ENCODE measurements around the gene DCAF17. TPM values are rescaled to one million over a fixed set of nuclear protein-coding genes. Genes with fewer than 3 reads are reported as not detected.
"Not testable (repeated sequence)": the region's sequence is repeated elsewhere in the genome, so short reads cannot be mapped to it uniquely, and the experiment has no call there.

Gene DCAF17
- total RNA-seq, 6 experiments from 2014 or later = 12.8 to 17.6 (median 15.2) TPM

- no peaks in the 10 kb centered on the region for H3K27me3 Mint-ChIP-seq (ENCODE audit: insufficient read depth)
- peaks cover 35% of the 10 kb centered on the region for H3K4me1 Mint-ChIP-seq (ENCODE audit: low read depth)
- H3K9me3 Mint-ChIP-seq = no peaks in the 10 kb centered on the region
- H3K4me3 Mint-ChIP-seq = peak overlapping the region; percentile 96
- no peak for DNase-seq
- peak overlapping the region; percentile 94 for H3K27ac Mint-ChIP-seq
- TF ChIP-seq CTCF (IDR thresholded peaks at IDR 0.05) = no peak
- H3K36me3 Mint-ChIP-seq (ENCODE audit: low read depth) = peaks cover 4% of the 10 kb centered on the region; the same call in 1 of the 2 replicates
These were observed 88.7 kb downstream of the DCAF17 start for GRCh38 chr2:171522788-171523087.

GRCh38 chr2:171523088-171524017, 89.3 kb downstream of the DCAF17 start:
- TF ChIP-seq CTCF (IDR thresholded peaks at IDR 0.05) = no peak
- peak overlapping the region; percentile 96 for H3K4me3 Mint-ChIP-seq
- DNase-seq = peak; percentile 65

GRCh38 chr2:171524018-171524401, 90.0 kb downstream of the DCAF17 start:
- Mint-ChIP-seq H3K27ac (peak overlapping the region; percentile 94), H3K9me3 (no peaks in the 10 kb centered on the region), H3K36me3 (ENCODE audit: low read depth) (peaks cover 14% of the 10 kb centered on the region), H3K4me1 (ENCODE audit: low read depth) (peaks cover 36% of the 10 kb centered on the region), H3K27me3 (ENCODE audit: insufficient read depth) (no peaks in the 10 kb centered on the region), H3K4me3 (peak overlapping the region; percentile 96)
- TF ChIP-seq CTCF (IDR thresholded peaks at IDR 0.05) = no peak
- no peak for DNase-seq

More at GRCh38 chr2:171523088-171524017, 89.3 kb downstream of the DCAF17 start:
- peak overlapping the region; percentile 94 for H3K27ac Mint-ChIP-seq
- H3K27me3 Mint-ChIP-seq (ENCODE audit: insufficient read depth) = no peaks in the 10 kb centered on the region
- peaks cover 7% of the 10 kb centered on the region for H3K36me3 Mint-ChIP-seq (ENCODE audit: low read depth)
- H3K9me3 Mint-ChIP-seq = no peaks in the 10 kb centered on the region
- H3K4me1 Mint-ChIP-seq (ENCODE audit: low read depth) = peaks cover 36% of the 10 kb centered on the region

GRCh38 chr2:171529914-171530313, 95.9 kb downstream of the DCAF17 start:
- H3K4me3 Mint-ChIP-seq = peak overlapping the region; percentile 43
- DNase-seq = no peak
- H3K27me3 Mint-ChIP-seq (ENCODE audit: insufficient read depth) = no peaks in the 10 kb centered on the region
- H3K27ac Mint-ChIP-seq = peak overlapping the region; percentile 24; the same call in 1 of the 2 replicates
- peaks cover 55% of the 10 kb centered on the region for H3K4me1 Mint-ChIP-seq (ENCODE audit: low read depth)
- peaks cover 4% of the 10 kb centered on the region; the same call in 1 of the 2 replicates for H3K9me3 Mint-ChIP-seq
- peaks cover 28% of the 10 kb centered on the region for H3K36me3 Mint-ChIP-seq (ENCODE audit: low read depth)
- peak; percentile 79 for TF ChIP-seq CTCF (IDR thresholded peaks at IDR 0.05)

GRCh38 chr2:171530378-171530777, 96.4 kb downstream of the DCAF17 start:
- H3K9me3 Mint-ChIP-seq = peaks cover 4% of the 10 kb centered on the region; the same call in 1 of the 2 replicates
- peak overlapping the region; percentile 24 for H3K27ac Mint-ChIP-seq
- DNase-seq = no peak
- H3K4me1 Mint-ChIP-seq (ENCODE audit: low read depth) = peaks cover 50% of the 10 kb centered on the region
- peak overlapping the region; percentile 85 for H3K4me3 Mint-ChIP-seq
- H3K36me3 Mint-ChIP-seq (ENCODE audit: low read depth) = peaks cover 24% of the 10 kb centered on the region
- TF ChIP-seq CTCF (IDR thresholded peaks at IDR 0.05) = no peak
- no peaks in the 10 kb centered on the region for H3K27me3 Mint-ChIP-seq (ENCODE audit: insufficient read depth)

GRCh38 chr2:171530859-171531258, 96.8 kb downstream of the DCAF17 start:
- H3K27ac Mint-ChIP-seq = peak overlapping the region; percentile 93; the same call in 1 of the 2 replicates
- H3K36me3 Mint-ChIP-seq (ENCODE audit: low read depth) = peaks cover 24% of the 10 kb centered on the region
- not testable (repeated sequence) for H3K9me3 Mint-ChIP-seq; H3K27me3 Mint-ChIP-seq (ENCODE audit: insufficient read depth); DNase-seq
- H3K4me3 Mint-ChIP-seq = peak overlapping the region; percentile 85
- H3K4me1 Mint-ChIP-seq (ENCODE audit: low read depth) = peaks cover 48% of the 10 kb centered on the region
